GM19395 (cell line): Measurements from ENCODE around the gene ACAD10.
"Not testable (repeated sequence)": the region's sequence is repeated elsewhere in the genome, so short reads cannot be mapped to it uniquely, and the experiment has no call there.

Experiments used
- ATAC-seq: cut with Tn5 transposase; IDR thresholded peaks from one replicate; pipeline ENCODE4 v1.9.1; 2021; ENCODE audit warnings: mild to moderate bottlenecking, moderate library complexity; ENCODE audit not compliant: unreplicated experiment

ACAD10 gene

GRCh38 chr12:111685811-111686573, at the start of gene ACAD10, which contains the start of gene BRAP:
TSS of gene ACAD10 (plus strand) at chr12:111686053. CDS start at chr12:111692710, 6,657 bp downstream.
TSS of gene BRAP (minus strand) at chr12:111685956. CDS start at chr12:111685792, 164 bp downstream.
- peak; percentile 87 for ATAC-seq

DNA sequence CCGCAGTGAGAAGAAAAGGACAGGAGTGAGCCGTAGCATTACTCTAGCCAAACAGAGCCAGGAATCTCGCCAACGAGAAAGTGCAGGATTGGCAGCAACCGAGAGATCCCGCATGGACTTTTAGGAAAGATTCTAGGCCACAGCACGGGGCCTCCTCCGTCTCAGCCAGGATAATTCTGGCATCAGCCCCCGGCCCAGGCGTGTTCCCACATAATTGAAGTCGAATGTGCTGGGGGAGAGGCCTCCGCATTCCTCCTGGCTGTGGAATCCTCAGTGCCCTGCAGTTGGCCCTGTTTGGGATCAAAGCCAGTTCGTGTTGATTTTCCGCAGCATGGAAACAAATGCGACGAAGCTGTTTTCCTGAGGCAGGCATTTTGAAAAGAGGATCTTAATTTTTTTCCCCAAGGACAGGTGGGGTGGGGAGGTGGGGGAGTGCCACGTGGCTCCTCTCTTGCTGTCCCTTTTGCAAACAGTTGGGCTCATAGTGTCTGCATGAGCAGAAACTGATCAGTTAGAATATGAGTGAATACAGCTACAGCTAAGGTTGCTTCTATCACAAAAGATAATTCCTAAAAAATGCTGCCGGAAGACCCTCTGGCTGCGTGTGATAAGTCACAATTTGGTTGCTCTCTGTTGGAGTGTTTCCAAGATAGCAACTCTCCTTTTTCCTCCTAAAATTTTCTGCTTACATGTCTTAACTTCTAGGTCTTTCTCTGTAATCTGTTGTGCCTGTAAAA, 49.5 kb upstream of the ACAD10 start:
- no peak for ATAC-seq

- ATAC-seq, result no peak
Measured at GRCh38 chr12:111638556-111638955, 47.3 kb upstream of the ACAD10 start.

DNA sequence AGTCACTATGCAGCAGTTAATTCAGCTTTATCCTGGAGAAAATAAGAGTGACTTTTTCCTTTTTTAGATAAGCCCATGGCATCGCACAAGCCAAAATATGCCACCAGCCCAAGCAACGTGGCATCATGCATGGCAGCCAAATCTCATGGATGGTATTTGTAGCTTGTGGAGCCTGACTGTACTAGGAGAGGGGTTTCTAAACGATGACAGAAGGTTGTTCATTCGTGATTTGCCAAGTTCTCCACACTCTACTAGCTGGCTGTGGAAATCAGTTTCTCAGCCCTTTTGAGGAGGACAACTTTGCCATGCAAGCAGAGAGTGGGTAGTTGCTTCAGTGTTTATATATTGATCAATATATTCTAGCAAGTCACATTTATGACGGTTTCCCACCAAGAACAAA, 45.3 kb upstream of the ACAD10 start:
- no peak for ATAC-seq

DNA sequence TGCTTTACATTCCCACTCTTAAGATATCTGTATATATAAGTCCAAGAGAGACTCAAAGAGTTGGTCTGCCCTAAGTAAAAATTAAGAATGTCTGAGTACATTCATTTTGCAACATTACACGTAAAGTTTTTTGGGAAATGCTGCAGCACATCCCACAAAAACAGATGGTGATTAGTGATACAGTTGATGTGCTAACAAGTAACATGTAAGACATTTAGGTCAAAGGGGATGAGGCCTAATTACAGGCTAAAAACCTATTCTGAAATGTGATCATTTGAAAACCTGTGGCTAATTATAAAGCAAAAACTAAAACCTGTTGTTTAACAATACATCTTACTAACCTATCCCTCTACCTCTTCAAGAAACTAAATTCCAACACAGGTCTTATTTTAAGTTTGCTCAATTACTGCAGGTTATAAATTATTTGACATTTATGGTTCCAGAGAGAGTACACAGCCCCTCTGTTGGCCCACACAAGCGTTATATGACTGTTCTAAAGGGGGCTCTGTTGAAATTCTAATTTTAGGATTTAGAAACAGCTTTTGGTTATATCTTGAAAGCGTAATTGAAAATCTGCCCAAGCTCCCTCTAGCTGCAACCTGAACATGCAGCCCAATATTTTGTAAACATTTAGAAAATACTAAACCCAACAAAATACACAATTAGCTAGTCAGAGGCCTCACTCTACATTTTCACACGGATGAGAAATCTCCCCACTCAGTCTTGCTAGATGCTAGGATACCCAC, 43.0 kb upstream of the ACAD10 start:
- no peak for ATAC-seq

GRCh38 chr12:111643427-111643826, 42.4 kb upstream of the ACAD10 start:
- no peak for ATAC-seq

GRCh38 chr12:111645433-111645832, 40.4 kb upstream of the ACAD10 start:
- no peak for ATAC-seq

DNA sequence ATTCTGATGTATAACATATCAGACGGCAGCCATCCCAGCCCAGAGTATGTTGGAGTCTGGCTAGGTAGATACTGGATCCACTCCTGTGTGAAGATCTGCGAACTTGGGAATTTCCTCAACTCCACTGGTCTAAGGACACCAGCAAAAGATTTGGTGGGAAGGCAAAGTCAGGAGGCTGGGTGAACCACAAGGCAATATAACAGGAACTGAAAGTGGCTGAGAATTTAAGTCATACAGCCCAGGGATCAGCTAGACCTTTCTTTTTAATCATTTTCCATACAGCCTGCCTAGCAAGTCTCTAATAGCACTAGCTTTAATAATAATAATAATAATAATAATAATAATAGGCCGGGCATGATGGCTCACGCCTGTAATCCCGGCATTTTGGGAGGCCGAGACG, 34.9 kb upstream of the ACAD10 start:
- no peak for ATAC-seq

GRCh38 chr12:111652530-111652929, 33.3 kb upstream of the ACAD10 start:
- ATAC-seq, result not testable (repeated sequence)

DNA sequence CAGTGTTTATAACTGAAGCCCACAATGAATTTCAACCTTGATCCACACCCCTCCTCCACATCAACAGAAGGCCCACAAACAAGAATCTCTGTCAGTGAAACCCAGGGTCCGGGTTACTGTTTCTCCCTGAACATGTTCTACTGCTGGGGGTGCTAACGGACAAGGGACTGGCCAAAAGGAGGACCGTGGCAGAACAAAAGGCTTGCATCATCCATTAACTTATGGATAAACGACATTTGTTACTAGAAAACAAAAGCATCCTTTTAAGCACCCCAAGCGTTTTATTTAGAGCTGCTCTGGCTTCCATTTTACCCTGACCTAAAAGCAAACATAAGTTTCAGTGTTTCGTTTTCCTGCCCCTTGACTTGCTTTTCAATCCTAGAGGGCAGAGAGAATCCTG, 32.3 kb upstream of the ACAD10 start:
- ATAC-seq, result no peak

- no peak for ATAC-seq
Measured at GRCh38 chr12:111655356-111655755, 30.5 kb upstream of the ACAD10 start.

DNA sequence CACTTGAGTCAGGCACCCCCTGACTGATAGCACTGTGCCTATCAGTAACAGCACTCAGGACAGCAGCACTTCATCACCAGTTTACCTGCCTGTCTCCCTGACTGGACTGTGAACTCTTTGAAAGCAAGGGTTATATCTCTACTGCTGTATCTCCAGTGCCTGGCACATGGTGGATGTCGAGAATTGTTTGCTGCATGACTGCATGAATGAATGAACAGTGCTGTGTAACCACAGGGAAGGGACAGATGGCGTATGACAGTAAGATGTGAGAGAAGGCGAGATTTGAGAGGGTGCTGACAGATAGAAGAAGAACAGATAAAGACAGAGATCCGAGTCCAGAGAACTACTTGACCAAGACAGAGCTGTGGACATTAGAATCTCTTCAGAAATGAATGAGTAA, 29.8 kb upstream of the ACAD10 start:
- ATAC-seq, result no peak

DNA sequence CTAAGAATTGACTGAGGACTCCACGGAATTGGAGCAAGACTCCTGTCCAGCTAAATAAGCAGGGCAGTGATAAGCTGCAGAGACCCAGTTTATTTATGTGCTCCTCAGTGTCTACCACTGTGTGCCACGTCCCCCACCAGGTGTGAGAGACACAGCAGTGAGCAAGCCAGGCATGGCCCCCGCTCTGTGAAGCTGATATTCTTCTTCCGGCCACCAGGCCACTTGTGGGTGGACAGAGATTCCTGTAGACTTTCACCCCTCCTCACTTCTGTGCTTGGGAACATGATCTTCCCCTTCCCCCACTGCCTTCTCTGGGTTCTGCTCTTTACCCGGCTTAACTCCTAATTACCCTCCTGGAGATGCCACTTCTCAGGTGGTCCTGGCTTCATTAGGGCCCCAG, 21.4 kb upstream of the ACAD10 start:
- ATAC-seq, result no peak

DNA sequence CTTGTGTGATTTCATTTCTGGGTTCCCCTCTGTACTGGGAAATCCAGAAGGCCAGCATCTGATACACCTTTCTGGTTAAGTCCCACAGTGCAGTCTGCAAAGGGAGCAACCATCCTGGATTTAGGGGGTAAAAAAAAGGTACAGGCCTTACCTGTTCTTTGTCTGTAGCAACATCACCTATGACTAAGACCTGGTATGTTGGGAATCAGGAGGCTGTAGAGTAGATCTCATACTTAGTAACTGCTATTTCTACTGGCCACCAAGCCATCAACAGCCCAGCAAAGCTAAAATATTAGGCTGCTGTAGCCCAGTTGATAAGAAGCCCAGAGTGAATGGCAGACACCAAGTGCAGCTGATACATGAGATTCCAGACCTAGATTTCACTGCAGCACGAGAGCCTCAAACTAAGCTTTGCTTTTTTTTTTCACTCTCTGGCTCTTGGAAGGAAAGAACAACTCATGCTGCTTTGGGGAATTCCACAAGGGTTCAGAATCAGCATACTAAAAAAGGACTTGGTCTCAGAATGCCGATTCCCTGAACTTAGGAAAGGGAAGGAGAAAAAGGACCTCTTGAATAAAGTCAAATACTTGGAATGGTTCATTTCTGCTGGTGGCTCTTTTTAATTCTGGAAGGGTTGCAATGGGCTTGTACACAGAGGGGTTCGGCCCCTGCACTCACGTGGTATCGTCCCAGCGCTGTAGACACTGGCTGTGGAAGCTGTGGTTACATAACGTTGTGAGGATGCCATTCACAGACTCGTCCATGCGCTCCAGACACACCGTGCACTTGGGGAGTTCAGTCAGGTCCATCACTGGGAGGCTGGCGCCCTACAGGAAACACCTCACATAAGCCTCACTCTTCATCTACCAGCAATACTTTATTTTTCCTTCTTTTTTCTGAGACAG, 20.6 kb upstream of the ACAD10 start:
- no peak for ATAC-seq

DNA sequence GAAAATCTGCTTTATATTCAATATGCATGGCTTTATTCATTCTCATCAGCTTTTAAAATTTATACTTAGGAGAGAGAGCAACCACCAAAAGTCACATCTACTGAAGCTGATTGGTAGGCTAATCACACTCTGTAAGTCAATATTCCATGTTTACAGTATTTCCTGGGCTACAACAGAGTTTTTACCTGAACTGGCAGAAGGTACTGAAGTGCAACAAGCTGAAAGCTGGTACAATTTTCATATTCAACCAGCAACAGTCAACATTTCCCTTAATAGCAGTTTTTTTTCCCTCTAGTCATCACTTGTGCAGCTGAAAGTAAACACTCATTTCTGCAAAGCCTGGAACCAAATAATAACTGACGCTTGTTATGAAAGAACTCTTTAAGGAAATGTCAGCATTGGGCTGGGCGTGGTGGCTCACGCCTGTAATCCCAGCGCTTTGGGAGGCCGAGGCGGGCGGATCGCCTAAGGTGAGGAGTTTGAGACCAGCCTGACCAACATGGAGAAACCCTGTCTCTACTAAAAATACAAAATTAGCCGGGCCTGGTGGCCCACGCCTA, 13.0 kb upstream of the ACAD10 start:
- ATAC-seq, result no peak

- ATAC-seq, result no peak
Measured at GRCh38 chr12:111673503-111673902, 12.3 kb upstream of the ACAD10 start.

DNA sequence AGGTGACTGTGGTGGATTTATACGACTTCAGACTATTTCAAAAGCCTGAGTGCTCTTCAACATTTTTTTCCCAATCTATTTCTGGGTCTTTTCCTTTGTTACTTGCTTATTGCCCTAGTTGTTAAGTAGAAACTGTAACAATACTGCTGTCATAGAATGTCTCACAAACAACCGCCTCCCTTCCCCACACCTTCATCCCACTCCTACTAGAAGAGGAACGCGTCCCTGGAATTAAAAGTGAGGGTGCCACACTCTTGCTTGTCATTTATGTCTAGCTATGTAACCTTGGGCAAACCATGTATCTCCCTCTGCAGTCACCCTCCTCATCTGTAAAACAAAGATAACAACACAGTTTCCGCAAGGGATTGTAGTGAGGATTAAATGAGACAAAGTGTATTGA, 8.7 kb upstream of the ACAD10 start:
- no peak for ATAC-seq

DNA sequence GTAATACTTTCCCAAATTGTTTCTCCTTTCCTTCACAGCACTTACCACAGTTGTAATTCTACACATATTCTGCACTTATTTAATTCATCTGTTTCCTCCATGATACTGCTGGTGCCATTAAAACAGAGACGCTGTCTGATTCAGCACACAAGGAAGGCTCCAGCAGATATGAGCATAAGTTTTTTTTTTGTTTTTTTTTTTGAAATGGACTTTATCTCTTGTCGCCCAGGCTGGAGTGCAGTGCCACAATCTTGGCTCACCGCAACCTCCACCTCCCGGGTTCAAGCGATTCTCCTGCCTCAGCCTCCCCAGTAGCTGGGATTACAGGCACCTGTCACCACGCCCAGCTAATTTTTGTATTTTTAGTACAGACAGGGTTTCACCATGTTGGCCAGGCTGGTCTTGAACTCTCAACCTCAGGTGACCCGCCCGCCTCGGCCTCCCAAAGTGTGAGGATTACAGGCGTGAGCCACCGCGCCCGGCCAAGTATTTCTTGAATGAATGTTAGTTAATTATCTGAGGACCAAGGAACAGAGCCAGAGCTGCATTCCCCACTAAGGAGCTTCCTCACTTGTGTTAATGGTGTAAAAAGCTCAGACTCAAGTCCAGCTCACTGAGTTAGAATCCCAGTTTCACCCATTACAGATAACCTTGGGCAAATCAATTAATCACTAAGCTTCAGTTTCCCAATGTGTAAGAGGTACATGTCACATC, 1.2 kb upstream of the ACAD10 start:
- not testable (repeated sequence) for ATAC-seq

DNA sequence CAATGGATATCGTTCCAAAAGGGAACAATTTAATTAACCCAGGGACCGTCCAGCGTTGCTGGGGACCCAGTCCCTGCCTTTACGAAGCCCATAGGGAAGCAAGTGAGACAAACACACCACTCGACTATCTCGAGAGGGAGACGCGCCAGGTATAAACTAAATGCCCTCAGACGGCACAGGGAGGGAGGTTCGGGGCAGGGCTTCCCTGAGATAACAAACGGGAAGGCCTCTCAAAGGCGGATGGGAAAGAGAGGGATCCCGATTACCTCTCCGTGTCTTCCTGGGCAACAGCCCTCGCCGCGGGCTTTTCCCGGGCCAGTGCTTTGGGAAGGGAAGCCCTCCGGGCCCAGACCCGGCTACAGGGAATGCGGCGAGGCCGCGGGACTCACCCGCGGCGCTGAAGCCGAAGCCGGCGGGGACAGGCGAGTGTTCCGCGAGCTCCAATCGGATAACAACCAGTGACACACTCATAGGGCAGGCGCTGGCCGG, 487 bp upstream of the ACAD10 start:
- peak; percentile 37 for ATAC-seq
